Measurements from ENCODE around the gene ITPR2.

DNA sequence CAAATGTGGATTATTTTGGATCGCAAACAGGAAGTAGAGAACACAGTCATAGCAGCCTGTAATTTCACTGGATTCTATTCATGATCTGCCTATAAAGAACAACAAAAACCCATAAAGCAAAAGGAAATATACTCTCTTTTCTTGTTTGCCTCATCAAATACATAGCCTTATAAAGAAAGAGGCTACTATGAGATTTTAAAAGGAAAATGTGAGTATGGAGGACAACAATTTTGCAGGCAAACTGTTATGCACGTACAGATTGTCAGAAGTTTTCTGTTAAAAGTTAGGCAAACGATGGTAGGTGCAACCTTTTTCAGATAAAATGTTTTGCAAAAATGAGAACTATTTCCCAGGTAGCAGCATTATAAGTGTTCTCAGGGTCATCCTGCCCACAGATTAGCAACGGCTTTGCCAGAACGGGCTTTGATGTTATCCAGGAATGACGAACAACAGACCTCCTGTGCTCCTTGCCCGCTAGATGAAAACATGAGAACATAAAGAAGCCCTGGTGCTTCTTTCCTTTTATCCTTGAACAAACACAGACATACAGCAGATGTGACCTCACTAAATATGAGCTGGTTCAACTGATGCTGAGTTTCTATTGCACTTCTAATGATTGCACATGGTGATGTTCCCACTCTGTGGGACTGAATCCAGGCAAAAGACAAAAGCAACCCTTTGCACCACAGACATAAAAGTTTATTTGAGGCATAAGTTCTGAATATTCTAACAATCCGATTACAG, 88.1 kb downstream of the ITPR2 start:
- TF ChIP-seq, protein P1, sequence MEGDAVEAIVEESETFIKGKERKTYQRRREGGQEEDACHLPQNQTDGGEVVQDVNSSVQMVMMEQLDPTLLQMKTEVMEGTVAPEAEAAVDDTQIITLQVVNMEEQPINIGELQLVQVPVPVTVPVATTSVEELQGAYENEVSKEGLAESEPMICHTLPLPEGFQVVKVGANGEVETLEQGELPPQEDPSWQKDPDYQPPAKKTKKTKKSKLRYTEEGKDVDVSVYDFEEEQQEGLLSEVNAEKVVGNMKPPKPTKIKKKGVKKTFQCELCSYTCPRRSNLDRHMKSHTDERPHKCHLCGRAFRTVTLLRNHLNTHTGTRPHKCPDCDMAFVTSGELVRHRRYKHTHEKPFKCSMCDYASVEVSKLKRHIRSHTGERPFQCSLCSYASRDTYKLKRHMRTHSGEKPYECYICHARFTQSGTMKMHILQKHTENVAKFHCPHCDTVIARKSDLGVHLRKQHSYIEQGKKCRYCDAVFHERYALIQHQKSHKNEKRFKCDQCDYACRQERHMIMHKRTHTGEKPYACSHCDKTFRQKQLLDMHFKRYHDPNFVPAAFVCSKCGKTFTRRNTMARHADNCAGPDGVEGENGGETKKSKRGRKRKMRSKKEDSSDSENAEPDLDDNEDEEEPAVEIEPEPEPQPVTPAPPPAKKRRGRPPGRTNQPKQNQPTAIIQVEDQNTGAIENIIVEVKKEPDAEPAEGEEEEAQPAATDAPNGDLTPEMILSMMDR (IDR thresholded peaks at IDR 0.05; ENCODE audit: low read length): no peak
- TF ChIP-seq EZH2 (IDR thresholded peaks at IDR 0.05; ENCODE audit: borderline replicate concordance, low read length): no peak

All from OCI-LY1 (cell line).